Measurements from ENCODE around the gene HDDC3.
A peak's percentile ranks its signal among the peaks of the same experiment; 100 is the strongest.

HDDC3 gene, protein sequence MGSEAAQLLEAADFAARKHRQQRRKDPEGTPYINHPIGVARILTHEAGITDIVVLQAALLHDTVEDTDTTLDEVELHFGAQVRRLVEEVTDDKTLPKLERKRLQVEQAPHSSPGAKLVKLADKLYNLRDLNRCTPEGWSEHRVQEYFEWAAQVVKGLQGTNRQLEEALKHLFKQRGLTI
- 9.7 to 19.3 (median 15.7) reads per million in 4 donors for total RNA-seq

DNA sequence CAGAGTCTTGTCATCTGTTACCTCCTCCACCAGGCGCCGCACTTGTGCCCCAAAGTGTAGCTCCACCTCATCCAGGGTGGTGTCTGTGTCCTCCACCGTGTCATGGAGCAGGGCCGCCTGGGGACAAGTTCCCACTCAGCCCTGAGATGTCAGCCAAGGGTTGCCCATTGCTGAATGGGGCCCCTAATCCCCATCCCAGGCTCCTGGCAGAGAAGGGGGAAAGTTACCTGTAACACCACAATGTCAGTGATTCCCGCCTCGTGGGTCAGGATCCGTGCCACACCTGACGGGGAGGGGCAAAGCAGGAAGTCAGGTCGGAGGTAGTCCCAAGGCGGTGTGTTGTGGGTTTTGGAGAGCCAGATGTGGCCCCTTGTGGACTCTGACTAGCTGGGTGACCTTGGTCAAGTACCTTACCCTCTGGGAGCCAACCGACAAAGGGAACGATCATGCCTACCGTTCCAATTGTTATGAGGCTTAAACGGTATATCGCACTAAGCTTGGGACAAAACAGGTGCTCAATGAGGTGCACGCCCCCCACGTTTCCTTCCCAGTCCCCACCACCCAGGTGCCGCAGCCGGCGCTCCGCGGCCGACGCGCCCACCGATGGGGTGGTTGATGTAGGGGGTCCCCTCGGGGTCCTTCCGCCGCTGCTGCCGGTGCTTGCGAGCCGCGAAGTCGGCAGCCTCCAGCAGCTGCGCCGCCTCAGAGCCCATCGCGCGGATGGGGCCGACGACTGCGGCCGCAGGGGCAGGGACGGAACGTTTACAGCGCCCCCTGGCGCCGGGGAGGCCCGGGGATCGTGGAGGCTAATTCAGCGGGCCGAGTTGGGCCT lies at the start of gene HDDC3:
TSS of gene HDDC3 (minus strand) at position 722 of the 832 bp plus-strand sequence. CDS start at position 713, 9 bp downstream.
- peak; percentile 70 to 92 (median 82) for DNase-seq

DNA sequence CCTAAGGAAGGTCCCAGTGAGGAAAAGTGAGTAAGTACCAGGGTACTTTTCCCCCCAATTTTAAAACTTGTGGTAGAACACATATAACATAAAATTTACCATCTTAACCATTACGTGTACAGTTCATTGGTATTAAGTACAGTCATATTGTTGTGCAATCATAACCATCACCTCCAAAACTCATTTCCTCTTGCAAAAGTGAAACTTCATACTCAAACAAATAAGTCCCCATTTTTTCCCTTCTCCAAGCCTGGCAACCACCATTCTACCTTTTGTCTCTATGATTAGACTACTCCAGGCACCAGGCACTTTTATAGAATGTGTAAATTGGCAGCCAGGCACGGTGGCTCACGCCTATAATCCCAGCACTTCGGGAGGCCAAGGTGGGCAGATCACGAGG lies 49.8 kb upstream of the HDDC3 start:
- peak in 1 of 5 donors; percentile 40 for DNase-seq

DNA sequence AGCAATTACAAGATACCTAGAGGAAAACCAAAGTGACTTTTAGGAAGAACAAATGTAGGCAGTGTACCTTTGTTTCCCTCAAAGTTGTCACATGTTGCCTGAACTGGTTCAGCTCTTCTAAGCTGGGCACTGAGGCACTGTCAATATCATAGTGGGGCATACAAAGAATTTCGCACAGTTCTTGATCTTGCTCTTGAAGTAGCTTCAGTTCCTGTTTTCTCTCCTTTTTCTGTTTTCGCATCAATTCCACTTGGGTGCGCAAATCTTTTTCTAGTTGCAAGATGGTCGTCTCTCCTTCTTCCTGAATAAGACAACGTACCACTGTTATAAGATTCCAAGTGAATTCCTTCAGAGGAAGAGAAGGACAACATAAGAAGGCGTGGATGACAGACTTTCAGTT lies 49.3 kb upstream of the HDDC3 start:
- DNase-seq = no peak

DNA sequence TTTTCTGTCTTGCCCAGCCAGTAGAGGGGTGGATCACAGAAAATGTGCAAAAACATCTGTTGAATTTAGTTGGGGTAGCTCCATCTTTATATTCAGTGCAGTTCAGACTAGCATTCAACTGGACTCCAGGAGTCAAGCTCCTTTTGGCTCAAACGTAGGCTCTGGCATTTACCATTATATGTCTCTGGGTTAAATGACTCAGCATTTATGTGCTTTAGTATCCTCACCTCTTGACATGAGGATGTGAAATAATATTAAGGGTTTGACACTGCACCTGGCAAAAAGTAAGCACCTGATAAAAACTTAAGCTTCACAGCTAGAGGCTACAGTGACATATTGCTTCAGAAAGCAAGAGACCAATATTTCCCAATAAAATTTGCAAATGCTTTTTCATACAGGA lies 47.2 kb upstream of the HDDC3 start:
- DNase-seq = no peak

DNA sequence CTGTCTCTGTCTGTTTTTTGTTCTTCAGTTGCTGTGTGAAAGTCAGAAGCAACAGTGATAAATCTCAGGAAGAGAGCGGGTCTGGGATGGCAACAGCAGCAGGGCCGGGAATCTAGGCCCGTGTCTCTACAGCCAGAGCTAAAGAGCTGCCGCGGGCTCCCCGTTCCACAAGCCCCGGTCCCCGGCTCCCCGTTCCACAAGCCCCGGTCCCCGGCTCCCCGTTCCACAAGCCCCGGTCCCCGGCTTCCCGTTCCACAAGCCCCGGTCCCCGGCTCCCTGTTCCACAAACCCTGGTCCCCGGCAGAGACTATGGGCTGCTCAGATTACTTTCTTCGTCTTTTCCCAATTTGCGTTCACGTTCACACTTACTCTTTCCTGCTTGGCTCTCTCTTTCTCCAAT lies 41.9 kb upstream of the HDDC3 start:
- no peak for DNase-seq

DNA sequence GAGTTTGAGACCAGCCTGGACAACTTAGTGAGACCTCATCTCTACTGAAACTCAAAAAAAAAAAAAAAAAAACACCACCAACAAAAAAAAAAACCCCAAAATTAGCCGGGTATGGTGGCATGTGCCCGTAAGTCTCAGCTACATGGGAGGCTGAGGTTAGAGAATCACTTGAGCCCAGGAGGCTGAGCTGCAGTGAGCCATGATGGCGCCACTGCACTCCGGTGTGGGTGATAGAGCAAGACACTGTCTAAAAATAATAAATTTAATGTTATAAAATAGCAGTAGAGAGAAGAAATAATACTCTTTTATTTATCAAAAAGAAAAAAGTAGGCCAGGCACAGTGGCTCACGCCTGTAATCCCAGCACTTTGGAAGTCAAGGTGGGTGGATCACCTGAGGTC lies 39.8 kb upstream of the HDDC3 start:
- DNase-seq = no peak

DNA sequence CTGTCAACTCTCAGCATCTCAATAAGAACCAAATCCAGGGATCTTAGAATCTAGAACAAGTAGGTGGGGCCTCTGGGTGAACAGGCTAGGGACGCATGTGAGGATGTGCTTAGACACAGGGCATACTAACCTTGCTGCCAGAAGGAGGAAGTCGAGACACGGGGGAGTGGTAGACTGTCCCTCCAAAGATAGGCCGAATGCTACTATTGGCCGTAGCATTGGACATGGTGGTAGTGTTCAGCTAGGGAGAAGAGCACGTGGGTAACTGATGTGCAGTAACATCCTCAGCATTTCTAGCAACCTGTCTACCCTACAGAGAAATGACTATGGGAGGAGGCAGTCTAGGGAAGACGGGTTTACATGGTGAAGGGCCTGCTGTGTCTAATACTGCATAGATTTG lies 37.9 kb upstream of the HDDC3 start:
- no peak for DNase-seq

DNA sequence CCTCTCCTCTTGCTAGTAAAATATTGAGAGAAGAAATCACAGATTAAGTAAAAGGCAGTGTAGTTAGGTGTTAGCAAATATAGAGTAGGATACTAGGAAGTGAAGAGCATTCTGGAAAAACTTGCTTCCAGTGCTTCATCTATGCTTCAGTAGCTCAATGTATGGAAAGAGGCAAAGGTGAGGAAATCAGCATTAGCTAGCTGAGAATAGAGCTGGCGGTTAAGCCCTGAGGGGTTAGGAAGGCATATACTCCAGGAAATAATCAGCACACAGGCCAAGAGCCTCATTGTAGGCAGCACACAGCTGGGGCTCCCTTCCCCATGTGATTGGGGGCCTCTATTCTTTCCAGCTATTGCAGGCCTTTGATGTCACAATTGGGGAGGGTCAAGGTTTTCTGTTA lies 36.1 kb upstream of the HDDC3 start:
- DNase-seq = no peak

DNA sequence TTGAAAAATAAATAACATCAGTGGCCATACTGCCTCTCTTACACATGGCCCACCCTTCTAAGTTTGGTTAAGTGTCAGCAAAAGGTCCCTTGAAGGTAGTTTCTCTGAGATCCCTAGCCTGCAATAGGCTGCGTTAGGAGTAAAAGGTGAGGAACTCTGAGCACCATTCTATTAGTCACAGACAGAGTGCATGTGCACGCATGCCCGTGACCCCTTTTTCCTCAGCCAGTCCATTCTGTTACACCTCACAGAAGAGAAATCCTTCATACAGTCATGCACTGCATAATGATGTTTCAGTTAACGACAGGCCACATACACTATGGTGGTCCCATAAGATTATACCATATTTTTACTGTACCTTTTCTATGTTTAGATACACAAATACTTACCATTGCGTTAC lies 34.9 kb upstream of the HDDC3 start:
- no peak for DNase-seq

DNA sequence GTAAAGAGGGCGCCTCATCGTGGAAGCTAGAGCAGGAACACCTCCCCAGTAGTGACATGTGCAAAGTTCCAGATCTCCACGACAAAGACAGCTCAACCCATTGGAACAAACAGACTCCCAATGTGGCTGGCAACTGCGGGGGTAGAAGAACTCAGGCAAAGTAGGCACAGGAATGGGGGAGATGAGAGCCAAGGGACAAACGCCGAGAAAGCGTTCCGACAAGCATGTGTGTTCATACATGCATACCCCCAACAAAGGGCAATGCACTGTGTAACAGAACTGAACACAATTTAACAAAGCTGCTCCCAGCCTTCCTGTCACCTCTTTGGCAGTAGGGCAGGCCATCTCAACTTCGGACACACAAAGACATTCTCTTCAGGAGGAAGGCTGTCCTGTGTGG lies 33.9 kb upstream of the HDDC3 start:
- no peak for DNase-seq

DNA sequence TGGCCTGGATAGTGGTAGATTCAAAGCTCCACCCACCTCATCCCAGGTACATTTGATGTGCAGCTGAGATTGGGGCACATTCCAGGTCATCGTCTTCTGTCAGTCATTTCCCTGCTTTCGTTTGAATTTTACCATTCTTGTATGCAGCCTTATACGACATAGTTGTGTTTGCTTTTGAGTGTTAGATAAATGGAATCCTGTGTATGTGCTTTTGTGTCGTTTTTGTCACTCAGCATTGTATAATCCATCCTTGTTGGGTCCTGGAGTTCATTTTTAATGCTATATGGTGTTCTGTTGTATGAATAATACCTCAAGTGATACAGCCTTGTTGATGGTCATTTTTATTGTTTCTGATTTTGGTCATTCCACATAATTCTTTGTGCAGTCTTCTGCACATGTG lies 29.7 kb upstream of the HDDC3 start:
- DNase-seq = no peak

DNA sequence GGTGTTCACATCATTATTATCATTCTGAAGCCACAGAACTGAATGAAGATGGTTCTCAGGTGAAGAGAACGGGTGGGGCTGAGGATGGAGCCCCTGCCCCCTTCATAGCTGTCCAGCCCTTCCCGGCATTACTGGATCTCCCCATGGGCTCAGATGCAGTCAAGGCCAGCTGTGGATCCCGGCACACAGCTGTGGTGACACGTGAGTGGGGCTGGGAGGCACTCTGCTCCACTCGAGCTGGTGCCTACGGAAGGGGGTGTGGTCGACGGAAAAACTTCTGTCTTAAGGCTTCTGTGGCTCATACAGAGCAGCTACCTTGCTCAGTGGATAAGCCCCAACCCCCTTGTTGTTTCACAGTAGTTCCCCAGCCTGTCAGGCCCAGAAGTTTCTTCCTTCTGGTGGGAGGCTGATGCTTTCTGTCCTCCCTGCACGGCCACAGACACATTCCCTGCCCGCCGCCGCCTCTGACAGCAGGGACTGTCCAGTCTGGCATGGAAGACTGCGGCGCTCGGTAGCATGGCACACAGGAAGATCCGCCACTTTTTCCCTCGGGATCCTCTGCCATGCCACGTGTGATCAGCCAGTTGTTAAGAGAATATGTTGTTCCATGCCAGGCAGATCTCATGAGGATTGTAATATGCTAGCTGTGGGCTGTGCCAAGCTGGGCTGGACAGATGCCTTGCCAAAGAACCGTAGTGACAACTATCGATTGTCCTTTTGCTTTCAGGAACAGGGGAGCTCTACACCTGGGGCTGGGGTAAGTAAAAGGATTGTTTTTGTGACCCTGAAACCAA lies 28.1 kb upstream of the HDDC3 start:
- DNase-seq = no peak

DNA sequence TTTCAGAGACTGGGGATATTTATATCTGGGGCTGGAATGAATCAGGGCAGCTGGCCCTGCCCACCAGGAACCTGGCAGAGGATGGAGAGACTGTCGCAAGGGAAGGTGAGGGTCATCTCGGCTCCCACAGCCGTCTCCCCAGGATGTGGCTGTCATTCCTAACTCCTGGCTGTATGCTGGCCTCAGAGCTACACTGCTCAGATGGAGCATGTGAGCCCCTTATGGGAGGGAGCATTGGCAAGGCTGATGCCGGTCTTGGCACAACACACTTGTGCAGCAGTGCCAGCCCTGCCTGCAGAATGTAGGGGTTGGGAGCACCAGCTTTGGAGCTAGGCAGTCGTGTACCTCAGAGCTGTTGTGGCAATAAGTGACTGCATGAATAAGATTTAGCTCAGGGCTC lies 27.5 kb upstream of the HDDC3 start:
- DNase-seq = no peak

DNA sequence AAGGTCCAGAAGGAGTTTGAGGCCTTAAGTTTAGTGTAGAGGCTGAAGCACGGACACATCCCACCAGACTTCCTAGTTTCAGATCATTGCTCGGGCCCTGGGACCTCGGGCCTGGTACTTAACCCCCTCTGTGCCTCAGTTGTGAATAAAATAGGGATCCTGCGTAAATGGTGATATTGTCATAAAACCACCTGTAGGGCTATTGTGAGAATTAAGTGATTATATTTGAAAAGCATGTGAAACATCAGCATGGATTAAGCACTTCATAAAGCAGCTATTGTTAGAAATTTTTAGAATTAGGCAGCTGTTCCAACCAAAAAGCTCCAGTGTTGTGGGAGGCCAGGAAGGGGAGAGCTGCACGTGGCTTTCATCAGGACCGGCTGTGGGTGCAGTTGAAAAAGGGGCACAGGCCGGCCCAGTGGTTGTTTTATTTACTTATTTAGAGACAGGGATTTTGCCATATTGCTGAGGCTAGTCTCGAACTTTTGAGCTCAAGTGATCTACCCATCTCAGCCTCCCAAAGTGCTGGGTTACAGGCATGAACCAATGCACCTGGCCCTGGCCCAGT lies 26.8 kb upstream of the HDDC3 start:
- no peak for DNase-seq

DNA sequence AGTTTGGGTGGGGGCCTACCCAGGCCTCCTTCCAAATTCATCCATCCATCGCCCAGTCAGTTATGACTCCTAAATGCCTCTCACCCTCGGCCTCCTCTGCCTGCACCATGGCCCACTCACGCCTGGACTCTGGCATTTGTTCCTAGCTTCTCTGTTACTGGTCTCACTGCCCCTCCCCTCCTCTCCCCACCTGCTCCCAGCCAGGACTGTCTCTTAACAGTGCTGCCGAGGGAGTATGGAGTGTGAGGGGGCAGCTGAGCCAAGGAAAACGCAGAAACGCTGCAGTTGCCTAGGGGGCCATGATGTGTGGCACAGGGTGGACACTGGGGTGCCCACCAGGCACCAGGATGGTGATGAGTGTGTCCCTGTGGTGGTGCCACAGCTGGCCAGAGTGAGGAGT lies 25.4 kb upstream of the HDDC3 start:
- DNase-seq = no peak

DNA sequence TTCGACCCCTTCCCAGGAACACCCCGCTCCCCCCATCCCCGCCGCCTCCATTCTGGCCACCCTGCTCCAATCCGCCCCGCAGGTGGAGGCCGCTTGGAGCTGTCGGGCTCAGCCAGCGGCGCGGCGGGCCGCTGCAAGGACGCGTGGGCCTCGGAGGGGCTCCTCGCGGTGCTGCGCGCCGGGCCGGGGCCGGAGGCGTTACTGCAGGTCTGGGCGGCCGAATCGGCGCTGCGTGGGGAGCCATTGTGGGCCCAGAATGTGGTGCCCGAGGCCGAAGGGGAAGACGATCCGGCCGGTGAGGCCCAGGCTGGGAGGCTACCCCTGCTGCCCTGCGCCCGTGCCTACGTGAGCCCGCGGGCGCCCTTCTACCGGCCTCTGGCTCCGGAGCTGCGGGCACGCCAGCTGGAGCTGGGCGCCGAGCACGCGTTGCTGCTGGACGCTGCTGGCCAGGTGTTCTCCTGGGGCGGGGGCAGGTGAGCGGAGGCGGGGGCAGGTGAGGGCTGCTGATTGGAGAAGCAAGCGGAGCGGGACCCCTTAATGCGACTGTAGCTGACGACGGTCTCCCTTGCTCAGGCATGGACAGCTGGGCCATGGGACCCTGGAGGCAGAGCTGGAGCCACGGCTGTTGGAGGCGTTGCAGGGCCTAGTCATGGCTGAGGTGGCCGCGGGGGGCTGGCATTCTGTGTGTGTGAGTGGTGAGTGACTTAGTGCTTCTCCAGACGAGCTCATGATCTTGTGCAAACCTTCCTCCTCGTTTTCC lies 24.9 kb upstream of the HDDC3 start:
- no peak for DNase-seq

DNA sequence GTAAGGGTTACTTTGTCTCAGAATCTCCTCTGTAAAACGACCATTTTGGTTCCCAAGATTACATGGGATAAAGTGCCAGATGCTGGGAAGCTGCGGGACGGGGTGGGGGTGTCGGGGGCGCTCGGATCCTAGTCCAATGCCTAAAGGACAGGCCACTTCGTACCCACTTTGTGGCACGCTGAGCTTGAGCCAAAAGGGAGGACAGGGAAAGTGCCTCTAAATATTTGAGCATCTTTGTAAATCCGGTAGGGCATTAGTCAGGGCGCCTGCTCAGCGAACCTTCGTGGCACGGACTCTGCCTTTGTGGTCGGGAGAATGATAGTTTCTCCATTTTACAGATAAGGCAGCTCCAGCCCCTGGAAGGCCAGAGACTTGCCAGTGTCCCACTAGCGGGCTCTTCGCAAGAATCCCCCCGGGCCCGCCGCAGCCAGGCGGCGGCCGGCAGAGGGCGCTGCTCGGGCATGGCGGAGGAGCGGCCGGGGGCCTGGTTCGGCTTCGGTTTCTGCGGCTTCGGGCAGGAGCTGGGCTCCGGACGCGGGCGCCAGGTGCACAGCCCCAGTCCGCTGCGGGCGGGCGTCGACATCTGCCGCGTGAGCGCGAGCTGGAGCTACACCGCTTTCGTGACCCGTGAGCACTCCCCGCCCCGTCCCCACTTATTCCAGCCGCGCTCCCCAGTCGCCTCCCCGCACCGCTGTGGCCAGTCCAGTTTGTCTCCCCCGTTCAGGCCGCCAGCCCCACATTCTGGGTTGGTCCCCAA lies 24.1 kb upstream of the HDDC3 start:
- peak; percentile 46 to 63 (median 48) for DNase-seq

DNA sequence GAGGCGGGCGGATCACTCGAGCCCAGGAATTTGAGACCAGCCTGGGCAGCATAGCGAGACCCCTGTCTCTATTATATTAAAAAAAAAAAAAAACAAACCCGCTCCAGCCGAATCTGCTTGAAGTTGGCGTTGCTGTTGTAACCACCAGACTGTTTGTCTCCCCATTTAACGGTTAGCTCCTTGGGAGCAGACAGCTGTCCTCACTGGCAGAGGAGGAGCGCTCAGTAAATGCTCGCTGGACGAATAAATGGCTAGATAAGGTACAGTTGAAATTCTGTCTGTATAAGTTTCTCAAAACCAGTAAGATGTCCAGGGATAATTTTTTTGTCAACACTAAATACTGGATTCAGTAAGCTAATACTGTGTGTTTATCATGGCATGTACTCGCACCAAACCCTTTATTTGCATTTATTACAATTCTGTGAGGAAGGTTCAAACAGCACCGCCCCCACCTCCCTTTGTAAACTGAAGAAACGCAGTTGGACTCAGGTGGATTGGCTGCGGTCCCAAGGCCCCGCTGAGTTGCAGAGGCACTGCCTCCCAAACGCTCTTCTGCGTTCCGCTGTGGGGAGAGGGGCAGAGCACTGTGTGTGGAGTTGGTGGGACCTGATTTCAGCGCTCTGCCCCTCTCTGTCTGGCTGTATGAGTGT lies 23.4 kb upstream of the HDDC3 start:
- no peak for DNase-seq

DNA sequence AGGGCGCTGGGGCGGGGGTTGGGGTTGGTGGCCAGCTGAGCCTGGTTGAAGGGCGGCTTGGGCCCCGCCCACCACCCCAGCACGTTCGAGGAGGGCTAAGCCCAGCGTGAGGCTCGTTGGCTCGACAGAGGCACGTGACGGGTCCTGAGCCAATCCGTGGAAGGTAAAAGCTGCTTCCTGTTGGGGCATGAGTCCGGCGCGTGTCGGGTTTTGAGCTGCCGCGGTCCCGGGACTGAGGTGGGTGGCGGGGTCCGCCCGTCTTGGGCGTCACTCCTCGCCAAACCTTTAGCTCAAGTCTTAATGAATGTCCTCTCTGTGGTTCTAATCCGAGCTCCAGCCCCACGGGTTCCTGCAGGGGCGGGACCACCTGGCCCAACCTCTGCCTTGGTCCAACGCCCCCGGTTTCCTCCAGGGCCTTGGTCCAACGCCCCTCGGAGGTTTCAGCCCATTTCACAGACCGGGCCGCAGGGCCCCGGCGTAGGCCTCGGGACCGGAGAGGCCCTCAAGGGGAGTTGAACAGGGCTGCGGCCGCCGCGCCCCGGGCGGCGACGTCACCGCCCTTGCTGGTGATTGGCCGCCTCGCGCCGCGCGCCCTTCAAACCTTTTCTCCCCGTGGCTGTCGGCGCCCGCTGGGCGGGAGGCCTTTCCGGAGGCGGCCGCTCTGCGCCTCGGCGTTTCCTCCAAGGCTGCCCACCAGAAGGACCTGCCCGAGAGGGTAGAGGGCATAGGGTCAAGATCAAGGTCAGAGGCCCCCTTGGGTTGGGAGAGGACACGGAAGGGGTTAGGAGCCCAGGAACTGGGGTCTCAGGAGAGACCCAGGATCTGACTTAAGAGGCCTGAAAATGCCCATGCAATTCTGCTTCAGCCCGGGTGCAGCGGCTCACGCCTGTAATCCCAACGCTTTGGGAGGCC lies 22.6 kb upstream of the HDDC3 start, which contains the start of gene RCCD1:
TSS of gene RCCD1 (plus strand) at position 173 of the 912 bp plus-strand sequence. CDS start 1,851 bp downstream, outside the sequence.
- peak; percentile 73 to 95 (median 83) for DNase-seq

All from T-helper 1 cell (primary cell).